GM12875 (cell line): ENCODE data around the gene AREL1.

ENCODE experiments used
- H3K4me3 ChIP-seq: one replicate; pipeline ENCODE4 v1.5.1; 2011; ENCODE audit warnings: low read depth, low read length, control low read depth
- TF ChIP-seq, protein P1 (sequence below): IDR thresholded peaks from 2 replicates; pipeline ENCODE4 v1.5.1; 2011; ENCODE audit warnings: low read depth, mild to moderate bottlenecking, control low read depth, inconsistent platforms, low read length, moderate library complexity, borderline replicate concordance; ENCODE audit not compliant: insufficient read depth

Gene AREL1

DNA sequence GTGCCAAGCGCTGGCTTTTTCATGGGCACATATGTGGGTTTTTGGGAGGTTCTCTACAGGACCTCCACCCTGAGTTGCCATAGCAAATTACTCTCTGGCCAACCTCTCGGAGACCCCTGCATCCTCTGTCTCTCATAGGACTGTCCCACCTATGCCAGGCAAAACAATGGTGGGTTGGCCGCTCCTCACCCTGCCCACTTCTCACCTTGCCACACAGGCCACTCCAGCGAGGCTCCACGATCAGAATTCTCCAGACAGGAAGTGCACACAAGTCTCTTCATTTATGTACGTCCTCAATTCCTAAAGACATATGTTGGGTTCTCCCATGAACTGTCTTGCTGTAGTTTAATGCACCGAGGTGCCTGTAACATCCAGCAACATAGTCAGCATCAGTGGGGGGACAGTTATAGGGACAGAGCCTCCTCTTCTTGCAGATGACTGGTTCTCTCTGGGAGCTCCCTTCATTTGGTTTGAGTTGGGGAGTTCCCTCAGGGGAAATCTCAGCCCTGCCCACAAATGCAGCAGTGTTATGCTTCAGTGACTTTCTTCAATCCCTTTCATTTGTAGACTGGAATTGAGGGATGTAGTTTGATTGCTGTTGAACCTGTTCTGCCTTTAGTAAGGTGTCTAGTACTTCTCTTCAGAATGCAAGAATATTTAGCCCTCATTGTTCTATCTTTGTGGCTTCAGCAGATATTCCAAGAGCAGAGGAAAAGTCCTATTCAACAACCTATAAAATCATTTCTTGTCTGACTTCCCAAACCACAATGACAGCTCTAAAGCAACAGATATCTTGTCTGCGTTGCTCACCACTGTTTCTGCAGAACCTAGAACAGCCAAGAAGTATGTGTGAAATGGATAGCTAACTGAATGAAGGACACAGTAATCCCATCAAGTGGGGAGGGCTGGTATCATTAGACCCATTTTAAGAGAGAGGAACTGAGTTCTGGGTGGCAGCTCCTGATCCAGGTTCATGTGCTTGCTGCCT is 98.1 kb downstream of the AREL1 start:
- TF ChIP-seq, protein P1, sequence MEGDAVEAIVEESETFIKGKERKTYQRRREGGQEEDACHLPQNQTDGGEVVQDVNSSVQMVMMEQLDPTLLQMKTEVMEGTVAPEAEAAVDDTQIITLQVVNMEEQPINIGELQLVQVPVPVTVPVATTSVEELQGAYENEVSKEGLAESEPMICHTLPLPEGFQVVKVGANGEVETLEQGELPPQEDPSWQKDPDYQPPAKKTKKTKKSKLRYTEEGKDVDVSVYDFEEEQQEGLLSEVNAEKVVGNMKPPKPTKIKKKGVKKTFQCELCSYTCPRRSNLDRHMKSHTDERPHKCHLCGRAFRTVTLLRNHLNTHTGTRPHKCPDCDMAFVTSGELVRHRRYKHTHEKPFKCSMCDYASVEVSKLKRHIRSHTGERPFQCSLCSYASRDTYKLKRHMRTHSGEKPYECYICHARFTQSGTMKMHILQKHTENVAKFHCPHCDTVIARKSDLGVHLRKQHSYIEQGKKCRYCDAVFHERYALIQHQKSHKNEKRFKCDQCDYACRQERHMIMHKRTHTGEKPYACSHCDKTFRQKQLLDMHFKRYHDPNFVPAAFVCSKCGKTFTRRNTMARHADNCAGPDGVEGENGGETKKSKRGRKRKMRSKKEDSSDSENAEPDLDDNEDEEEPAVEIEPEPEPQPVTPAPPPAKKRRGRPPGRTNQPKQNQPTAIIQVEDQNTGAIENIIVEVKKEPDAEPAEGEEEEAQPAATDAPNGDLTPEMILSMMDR = no peak
- no peak overlapping the region for H3K4me3 ChIP-seq

DNA sequence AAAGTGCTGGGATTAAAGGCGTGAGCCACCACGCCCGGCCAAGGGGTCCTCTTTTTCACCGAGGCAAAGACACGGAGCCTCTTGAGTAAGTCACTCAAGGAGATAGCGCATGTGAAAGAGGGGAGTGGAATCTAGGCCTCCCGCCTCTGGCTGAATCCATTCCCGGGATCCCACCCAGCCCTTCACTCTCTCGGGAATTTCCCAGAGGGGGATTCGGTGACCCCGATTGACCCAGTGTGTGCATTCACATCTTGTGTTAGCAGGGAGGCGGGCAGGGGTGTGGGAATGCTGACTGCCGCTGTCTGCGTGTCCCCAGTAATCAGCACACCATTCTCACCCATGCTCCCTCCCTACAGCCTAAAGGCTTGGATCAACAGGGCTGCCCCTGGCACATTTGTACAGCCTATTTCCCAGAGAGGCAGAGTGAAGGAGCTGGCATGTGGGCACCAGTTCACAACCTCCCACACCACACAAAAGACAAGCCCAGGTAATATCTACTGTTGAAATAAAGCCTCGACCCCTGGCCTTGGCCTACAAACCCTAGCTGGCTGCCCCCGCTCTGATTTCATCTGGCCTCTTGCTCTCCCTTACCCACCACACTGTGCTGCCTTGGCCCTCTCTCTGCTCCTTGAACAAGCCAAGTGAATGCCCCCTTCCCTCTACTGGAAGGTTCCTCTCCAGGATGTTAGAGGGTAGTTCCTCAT is 99.5 kb downstream of the AREL1 start:
- TF ChIP-seq, protein P1 = no peak
- no peak overlapping the region for H3K4me3 ChIP-seq

DNA sequence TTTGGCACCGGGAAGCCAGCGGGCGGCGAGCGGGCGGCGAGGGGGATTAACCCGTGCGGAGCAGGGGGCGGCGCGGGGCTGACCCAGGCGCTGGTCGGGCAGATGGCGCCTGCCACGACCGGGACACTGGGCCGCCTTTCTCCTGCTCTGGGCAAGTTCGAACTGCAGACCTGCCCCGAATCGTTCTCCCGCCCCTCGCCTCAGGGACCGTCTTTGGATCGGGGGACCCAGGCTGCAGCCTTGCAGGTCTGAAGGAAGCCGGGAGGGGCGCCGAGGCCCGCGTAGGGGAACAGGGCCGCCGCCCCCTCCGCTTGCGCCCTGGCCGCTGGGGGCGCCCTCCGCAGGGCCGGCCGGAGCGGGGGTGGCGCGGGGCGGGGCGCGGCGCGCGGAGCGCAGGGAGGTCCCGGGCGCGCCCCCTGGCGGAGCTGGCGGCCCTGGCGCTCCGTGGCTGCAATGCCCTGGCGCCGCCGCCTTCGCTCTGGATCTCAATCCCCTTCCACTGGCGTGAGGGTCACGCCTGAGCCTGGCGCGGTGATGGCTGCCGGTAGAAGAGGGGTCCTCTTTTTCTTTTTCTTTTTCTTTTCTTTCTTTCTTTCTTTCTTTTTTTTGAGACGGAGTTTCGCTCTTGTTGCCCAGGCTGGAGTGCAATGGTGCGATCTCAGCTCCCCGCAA is 100.4 kb downstream of the AREL1 start:
- H3K4me3 ChIP-seq = peak overlapping the region; percentile 62
- TF ChIP-seq, protein P1 = peak; percentile 80

DNA sequence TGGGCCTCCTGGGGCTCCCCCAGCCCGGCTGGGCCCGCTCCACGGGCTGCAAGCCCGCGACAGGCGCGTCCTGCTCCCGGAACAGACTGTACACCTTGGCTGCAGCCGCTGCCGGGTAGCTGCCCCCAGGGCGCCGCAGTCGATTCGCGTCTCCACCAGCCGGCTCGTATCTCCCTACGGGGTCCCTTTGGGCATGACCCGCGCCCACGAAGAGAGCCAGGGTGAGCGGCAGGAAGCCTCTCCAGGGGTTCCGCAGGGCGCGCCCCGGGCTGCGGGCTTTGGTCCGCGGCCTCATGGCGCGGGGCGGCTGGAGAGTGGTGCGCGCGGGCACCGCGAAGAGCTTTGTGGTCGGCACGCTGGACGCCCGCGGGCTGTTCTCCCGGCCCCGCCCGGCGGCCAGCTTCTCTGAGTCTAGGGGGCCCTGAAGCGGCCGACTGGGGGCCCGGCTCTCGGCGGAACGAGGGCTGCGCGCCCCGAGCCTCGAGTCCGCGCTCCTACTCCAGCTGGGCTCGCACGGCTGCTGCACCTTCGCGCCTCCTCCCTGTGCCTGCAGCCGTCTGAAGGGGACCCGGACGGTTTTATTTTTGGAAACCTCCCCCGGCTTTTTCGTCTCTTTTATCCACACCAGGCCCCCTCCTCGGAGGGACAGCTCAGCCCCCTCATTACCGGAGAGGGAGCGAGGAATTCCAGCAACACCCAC is 101.1 kb downstream of the AREL1 start, which contains the start of gene LTBP2:
Gene LTBP2, minus strand, starts transcription at position 588 of the 700 bp plus-strand sequence. Its CDS starts 293 bp downstream, at position 295.
- TF ChIP-seq, protein P1 = no peak
- peak within 1 kb of the TSS; percentile 62 for H3K4me3 ChIP-seq
